HCT116 (cell line): ENCODE data around the gene INCENP. TPM values are rescaled to one million over a fixed set of nuclear protein-coding genes. Genes with fewer than 3 reads are reported as not detected.

Experiments used
- ATAC-seq: fragments of 200-7000 bp; cut with Tn5 transposase; 2 replicates; pipeline ENCODE4 v1.9.1; 2020; ENCODE audit warnings: mild to moderate bottlenecking, moderate library complexity
- BruUV-seq: library from RNA; stranded (reverse); fragments of 400-500 nt; replicated peaks from 2 replicates; lab custom pipeline; 2021; lab: Mats Ljungman, UMichigan
- CTCF ChIA-PET: fragments of 300-600 bp; sonication (Branson Sonifier 250); formaldehyde crosslinking; loops from one replicate; lab custom pipeline; 2021; ENCODE audit warnings: antibody characterized with exemption; lab: Charles Lee
- POLR2A ChIA-PET: fragments of 300-600, 350-600 bp; sonication (Branson Sonifier 250); formaldehyde crosslinking; loops from one replicate; lab custom pipeline; 2021; ENCODE audit warnings: antibody characterized with exemption; lab: Charles Lee
- RAD21 ChIA-PET, 2 experiments: fragments of 300-600 bp; sonication (Branson Sonifier 250); formaldehyde crosslinking; loops; one replicate each; lab custom pipeline; 2023; ENCODE audit warnings: low total read pairs in 2 of 2; ENCODE audit not compliant: uncharacterized antibody in 2 of 2, unreplicated experiment in 2 of 2, low non-redundant PET in 1 of 2; lab: Charles Lee
- DNase-seq: peaks from one replicate; pipeline ENCODE4 v3.0.0-alpha.2; 2010; ENCODE audit warnings: low read depth, low spot score
- H2AFZ ChIP-seq: fragments of 200-600 bp; shearing (Covaris generic), sonication (generic); 2 replicates; pipeline ENCODE4 v1.6.1; 2017; ENCODE audit warnings: low read depth, mixed run types, mixed read lengths, antibody characterized with exemption, low read length; ENCODE audit not compliant: poor library complexity, severe bottlenecking
- H3K27ac ChIP-seq: 2 replicates; pipeline ENCODE4 v1.5.1; 2012; ENCODE audit warnings: low read depth, low read length
- H3K27me3 ChIP-seq: fragments of 200-600 bp; sonication (generic); 2 replicates; pipeline ENCODE4 v1.6.1; 2016; ENCODE audit warnings: mixed run types, low read length, mixed read lengths; ENCODE audit not compliant: insufficient read depth
- H3K36me3 ChIP-seq, 2 experiments: fragments of 200-500 bp in 1 of 2; fragments of 200-600 bp in 1 of 2; sonication (Bioruptor generic) in 1 of 2; sonication (generic) in 1 of 2; 2 replicates each; pipeline versions ENCODE4 v1.5.1 to v1.6.1; 2014 to 2016; ENCODE audit warnings: low read length in 2 of 2, inconsistent platforms in 1 of 2, mixed read lengths in 1 of 2, mixed run types in 1 of 2; ENCODE audit not compliant: insufficient read depth in 2 of 2, control insufficient read depth in 1 of 2
- H3K4me1 ChIP-seq, 2 experiments: fragments of 200-600 bp in 1 of 2; sonication (generic) in 1 of 2; 2 replicates each; pipeline versions ENCODE4 v1.5.1 to v1.6.1; 2012 to 2017; ENCODE audit warnings: low read length in 2 of 2, inconsistent platforms in 1 of 2, mild to moderate bottlenecking in 1 of 2, mixed read lengths in 1 of 2, mixed run types in 1 of 2, moderate library complexity in 1 of 2; ENCODE audit not compliant: insufficient read depth in 2 of 2, control insufficient read depth in 1 of 2
- H3K4me2 ChIP-seq: fragments of 200-600 bp; sonication (generic); 2 replicates; pipeline ENCODE4 v1.6.1; 2017; ENCODE audit warnings: mixed run types, low read length, mixed read lengths
- H3K4me3 ChIP-seq, 2 experiments: fragments of 200-600 bp in 1 of 2; sonication (generic) in 1 of 2; replicated peaks in 1 of 2; 2 replicates each; pipeline ENCODE4 v1.5.1; 2011 to 2016; ENCODE audit warnings: low read length in 2 of 2, control low read depth in 1 of 2, low read depth in 1 of 2, mild to moderate bottlenecking in 1 of 2, mixed read lengths in 1 of 2, mixed run types in 1 of 2
- H3K79me2 ChIP-seq: fragments of 200-600 bp; sonication (generic); 2 replicates; pipeline ENCODE4 v1.6.1; 2017; ENCODE audit warnings: mild to moderate bottlenecking, mixed run types, low read length, moderate library complexity, mixed read lengths; ENCODE audit not compliant: insufficient read depth
- H3K9ac ChIP-seq: fragments of 200-600 bp; sonication (generic); 2 replicates; pipeline ENCODE4 v1.6.1; 2016; ENCODE audit warnings: low read length, mixed read lengths
- H3K9me2 ChIP-seq: fragments of 200-600 bp; sonication (generic), shearing (Covaris generic); 2 replicates; pipeline ENCODE4 v1.6.1; 2017; ENCODE audit warnings: mixed run types, mild to moderate bottlenecking, moderate library complexity; ENCODE audit not compliant: insufficient read depth
- H3K9me3 ChIP-seq, 2 experiments: fragments of 200-500 bp in 1 of 2; fragments of 200-600 bp in 1 of 2; sonication (Bioruptor generic) in 1 of 2; sonication (generic) in 1 of 2; 2 replicates each; pipeline ENCODE4 v1.6.1; 2014 to 2017; ENCODE audit warnings: low read length in 2 of 2, mixed read lengths in 2 of 2, inconsistent platforms in 1 of 2, low read depth in 1 of 2, mild to moderate bottlenecking in 1 of 2, mixed run types in 1 of 2, moderate library complexity in 1 of 2; ENCODE audit not compliant: control insufficient read depth in 1 of 2, insufficient read depth in 1 of 2
- H4K20me1 ChIP-seq: fragments of 200-600 bp; sonication (generic), shearing (Covaris generic); 2 replicates; pipeline ENCODE4 v1.6.1; 2017; ENCODE audit warnings: mixed run types, mild to moderate bottlenecking, moderate library complexity; ENCODE audit not compliant: insufficient read depth
- CBX3 ChIP-seq: IDR thresholded peaks from 2 replicates; pipeline ENCODE4 v1.6.1; 2012; ENCODE audit warnings: low read depth
- CEBPB ChIP-seq: IDR thresholded peaks from 2 replicates; pipeline ENCODE4 v1.6.1; 2012; ENCODE audit warnings: low read depth
- EGR1 ChIP-seq: IDR thresholded peaks from 2 replicates; pipeline ENCODE4 v1.6.1; 2012; ENCODE audit warnings: low read depth
- ELF1 ChIP-seq: IDR thresholded peaks from 2 replicates; pipeline ENCODE4 v1.6.1; 2012; ENCODE audit warnings: low read depth, borderline replicate concordance
- EZH2 ChIP-seq: fragments of 200-600 bp; sonication (generic); IDR thresholded peaks from 2 replicates; pipeline ENCODE4 v1.6.1; 2017; ENCODE audit warnings: antibody characterized with exemption, mixed run types
- EZH2phosphoT487 ChIP-seq: fragments of 200-600 bp; IDR thresholded peaks from 2 replicates; pipeline ENCODE4 v1.6.1; 2018; ENCODE audit warnings: antibody characterized with exemption, borderline replicate concordance
- JUND ChIP-seq: IDR thresholded peaks from 2 replicates; pipeline ENCODE4 v1.6.1; 2012
- POLR2A ChIP-seq: IDR thresholded peaks from 2 replicates; pipeline ENCODE4 v1.7.0; 2011; ENCODE audit warnings: borderline replicate concordance; ENCODE audit not compliant: insufficient read depth, insufficient read length; ENCODE audit errors: extremely low read depth
- POLR2AphosphoS5 ChIP-seq: IDR thresholded peaks from 2 replicates; pipeline ENCODE4 v1.6.1; 2011; ENCODE audit warnings: mild to moderate bottlenecking, low read depth, low read length, moderate library complexity
- RAD21 ChIP-seq: IDR thresholded peaks from 2 replicates; pipeline ENCODE4 v1.6.1; 2012; ENCODE audit warnings: low read depth, mild to moderate bottlenecking
- SIN3A ChIP-seq: IDR thresholded peaks from 2 replicates; pipeline ENCODE4 v1.6.1; 2012; ENCODE audit warnings: low read depth
- SP1 ChIP-seq: IDR thresholded peaks from 2 replicates; pipeline ENCODE4 v1.6.1; 2012; ENCODE audit warnings: low read depth
- SRF ChIP-seq: IDR thresholded peaks from 2 replicates; pipeline ENCODE4 v1.6.1; 2012; ENCODE audit warnings: low read depth
- TCF7L2 ChIP-seq: IDR thresholded peaks from 2 replicates; pipeline ENCODE4 v1.7.0; 2011; ENCODE audit warnings: borderline replicate concordance, inconsistent platforms; ENCODE audit not compliant: insufficient read depth, insufficient read length; ENCODE audit errors: extremely low read depth
- YY1 ChIP-seq: IDR thresholded peaks from 2 replicates; pipeline ENCODE4 v1.6.1; 2011; ENCODE audit warnings: low read length, low read depth, moderate library complexity, mild to moderate bottlenecking; ENCODE audit not compliant: insufficient replicate concordance; ENCODE audit errors: extremely low read depth
- ZNF274 ChIP-seq: fragments of 200-500 bp; sonication (Bioruptor generic); IDR thresholded peaks from 2 replicates; pipeline ENCODE4 v1.6.1; 2014; ENCODE audit warnings: mild to moderate bottlenecking, low read depth, low read length, inconsistent platforms
- intact Hi-C: fragments of 100-400 bp; cut with micrococcal nuclease; formaldehyde crosslinking; loops from 2 replicates; pipeline ENCODE4 v1.10.0; 2022
- total RNA-seq: library from RNA; stranded (reverse); gene quantifications from one replicate; pipeline ENCODE4 v1.2.1, GENCODE V29; 2021; ENCODE audit not compliant: unreplicated experiment
- TF ChIP-seq, protein P1 (sequence below): IDR thresholded peaks from 2 replicates; pipeline ENCODE4 v1.6.1; 2012; ENCODE audit warnings: low read depth
- TF ChIP-seq, protein P2 (sequence below): IDR thresholded peaks from 2 replicates; pipeline ENCODE4 v1.6.1; 2012
- TF ChIP-seq, protein P3 (sequence below), 3 experiments: fragments of 200-600 bp in 1 of 3; sonication (generic) in 1 of 3; IDR thresholded peaks in 2 of 3; conservative IDR thresholded peaks in 1 of 3; 2 replicates each; pipeline ENCODE4 v1.5.1; 2012 to 2017; ENCODE audit warnings: low read depth in 2 of 3, low read length in 2 of 3, antibody characterized with exemption in 1 of 3, borderline replicate concordance in 1 of 3, control low read depth in 1 of 3, mild to moderate bottlenecking in 1 of 3, mixed read lengths in 1 of 3, mixed run types in 1 of 3, moderate library complexity in 1 of 3; ENCODE audit not compliant: insufficient read depth in 1 of 3

INCENP gene
- total RNA-seq, 1 experiment from 2014 or later: 118 TPM

DNA sequence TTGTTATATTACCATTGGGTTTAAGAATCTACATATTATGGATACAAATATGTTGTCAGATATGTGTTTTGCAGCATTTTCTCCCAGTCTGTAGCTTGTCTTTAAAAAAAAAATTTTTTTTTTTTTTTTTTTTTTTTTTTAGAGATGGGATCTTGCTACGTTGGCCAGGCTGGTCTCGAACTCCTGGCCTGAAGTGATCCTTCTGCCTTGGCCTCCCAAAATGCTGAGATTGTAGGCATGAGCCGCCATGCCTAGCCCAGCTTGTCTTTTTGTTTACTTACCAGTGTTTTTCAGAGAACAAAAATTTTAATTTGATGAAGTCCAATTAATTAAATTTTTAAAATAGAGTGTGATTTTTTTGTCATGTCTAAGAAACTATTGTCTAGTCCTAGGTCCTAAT is 29.8 kb downstream of the INCENP start:
- H3K27me3 ChIP-seq: no peaks in the 10 kb centered on the region
- no TSS peak for BruUV-seq
- no peaks in the 10 kb centered on the region for H3K79me2 ChIP-seq
- H3K9ac ChIP-seq: no peak overlapping the region
- intact Hi-C loops: no loop called here
- no peaks in the 10 kb centered on the region for H3K9me2 ChIP-seq
- no peaks in the 10 kb centered on the region for H3K9me3 ChIP-seq
- H3K4me3 ChIP-seq: no peak overlapping the region
- no peaks in the 10 kb centered on the region for H4K20me1 ChIP-seq
- ChIA-PET POLR2A (interaction anchor here (0.6 kb wide), 1 partner anchor 271 kb away, joined by 3 read pairs; no protein-coding TSS in a partner anchor), RAD21 (no interaction called here), CTCF (no interaction called here)
- no peak for DNase-seq
- H3K4me2 ChIP-seq: no peak overlapping the region
- ATAC-seq: no peak
- TF ChIP-seq RAD21 (no peak), YY1 (no peak), POLR2A (no peak), TCF7L2 (no peak), ZNF274 (no peak), CBX3 (no peak), EGR1 (no peak), JUND (no peak), EZH2 (no peak), EZH2phosphoT487 (no peak), SIN3A (no peak), SRF (no peak), SP1 (no peak), POLR2AphosphoS5 (no peak), ELF1 (no peak), CEBPB (no peak)
- TF ChIP-seq, protein P1, sequence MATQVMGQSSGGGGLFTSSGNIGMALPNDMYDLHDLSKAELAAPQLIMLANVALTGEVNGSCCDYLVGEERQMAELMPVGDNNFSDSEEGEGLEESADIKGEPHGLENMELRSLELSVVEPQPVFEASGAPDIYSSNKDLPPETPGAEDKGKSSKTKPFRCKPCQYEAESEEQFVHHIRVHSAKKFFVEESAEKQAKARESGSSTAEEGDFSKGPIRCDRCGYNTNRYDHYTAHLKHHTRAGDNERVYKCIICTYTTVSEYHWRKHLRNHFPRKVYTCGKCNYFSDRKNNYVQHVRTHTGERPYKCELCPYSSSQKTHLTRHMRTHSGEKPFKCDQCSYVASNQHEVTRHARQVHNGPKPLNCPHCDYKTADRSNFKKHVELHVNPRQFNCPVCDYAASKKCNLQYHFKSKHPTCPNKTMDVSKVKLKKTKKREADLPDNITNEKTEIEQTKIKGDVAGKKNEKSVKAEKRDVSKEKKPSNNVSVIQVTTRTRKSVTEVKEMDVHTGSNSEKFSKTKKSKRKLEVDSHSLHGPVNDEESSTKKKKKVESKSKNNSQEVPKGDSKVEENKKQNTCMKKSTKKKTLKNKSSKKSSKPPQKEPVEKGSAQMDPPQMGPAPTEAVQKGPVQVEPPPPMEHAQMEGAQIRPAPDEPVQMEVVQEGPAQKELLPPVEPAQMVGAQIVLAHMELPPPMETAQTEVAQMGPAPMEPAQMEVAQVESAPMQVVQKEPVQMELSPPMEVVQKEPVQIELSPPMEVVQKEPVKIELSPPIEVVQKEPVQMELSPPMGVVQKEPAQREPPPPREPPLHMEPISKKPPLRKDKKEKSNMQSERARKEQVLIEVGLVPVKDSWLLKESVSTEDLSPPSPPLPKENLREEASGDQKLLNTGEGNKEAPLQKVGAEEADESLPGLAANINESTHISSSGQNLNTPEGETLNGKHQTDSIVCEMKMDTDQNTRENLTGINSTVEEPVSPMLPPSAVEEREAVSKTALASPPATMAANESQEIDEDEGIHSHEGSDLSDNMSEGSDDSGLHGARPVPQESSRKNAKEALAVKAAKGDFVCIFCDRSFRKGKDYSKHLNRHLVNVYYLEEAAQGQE: no peak
- TF ChIP-seq, protein P2, sequence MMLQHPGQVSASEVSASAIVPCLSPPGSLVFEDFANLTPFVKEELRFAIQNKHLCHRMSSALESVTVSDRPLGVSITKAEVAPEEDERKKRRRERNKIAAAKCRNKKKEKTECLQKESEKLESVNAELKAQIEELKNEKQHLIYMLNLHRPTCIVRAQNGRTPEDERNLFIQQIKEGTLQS: no peak
- TF ChIP-seq, protein P3, sequence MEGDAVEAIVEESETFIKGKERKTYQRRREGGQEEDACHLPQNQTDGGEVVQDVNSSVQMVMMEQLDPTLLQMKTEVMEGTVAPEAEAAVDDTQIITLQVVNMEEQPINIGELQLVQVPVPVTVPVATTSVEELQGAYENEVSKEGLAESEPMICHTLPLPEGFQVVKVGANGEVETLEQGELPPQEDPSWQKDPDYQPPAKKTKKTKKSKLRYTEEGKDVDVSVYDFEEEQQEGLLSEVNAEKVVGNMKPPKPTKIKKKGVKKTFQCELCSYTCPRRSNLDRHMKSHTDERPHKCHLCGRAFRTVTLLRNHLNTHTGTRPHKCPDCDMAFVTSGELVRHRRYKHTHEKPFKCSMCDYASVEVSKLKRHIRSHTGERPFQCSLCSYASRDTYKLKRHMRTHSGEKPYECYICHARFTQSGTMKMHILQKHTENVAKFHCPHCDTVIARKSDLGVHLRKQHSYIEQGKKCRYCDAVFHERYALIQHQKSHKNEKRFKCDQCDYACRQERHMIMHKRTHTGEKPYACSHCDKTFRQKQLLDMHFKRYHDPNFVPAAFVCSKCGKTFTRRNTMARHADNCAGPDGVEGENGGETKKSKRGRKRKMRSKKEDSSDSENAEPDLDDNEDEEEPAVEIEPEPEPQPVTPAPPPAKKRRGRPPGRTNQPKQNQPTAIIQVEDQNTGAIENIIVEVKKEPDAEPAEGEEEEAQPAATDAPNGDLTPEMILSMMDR (IDR thresholded peaks at IDR 0.05 in 2 of 3, conservative IDR thresholded peaks at IDR 0.05 in 1 of 3; ENCODE audit: borderline replicate concordance in 1 of 3, insufficient read depth in 1 of 3, low read depth in 2 of 3, low read length in 2 of 3): no peak
- H3K36me3 ChIP-seq: peaks cover 19 to 28% of the 10 kb centered on the region in 2 experiments; a peak in 3 of 4 replicates
- no peaks in the 10 kb centered on the region for H3K4me1 ChIP-seq
- H3K27ac ChIP-seq: no peak overlapping the region
- H2AFZ ChIP-seq: no peak overlapping the region
